ENCODE measurements around the gene WDR18.

DNA sequence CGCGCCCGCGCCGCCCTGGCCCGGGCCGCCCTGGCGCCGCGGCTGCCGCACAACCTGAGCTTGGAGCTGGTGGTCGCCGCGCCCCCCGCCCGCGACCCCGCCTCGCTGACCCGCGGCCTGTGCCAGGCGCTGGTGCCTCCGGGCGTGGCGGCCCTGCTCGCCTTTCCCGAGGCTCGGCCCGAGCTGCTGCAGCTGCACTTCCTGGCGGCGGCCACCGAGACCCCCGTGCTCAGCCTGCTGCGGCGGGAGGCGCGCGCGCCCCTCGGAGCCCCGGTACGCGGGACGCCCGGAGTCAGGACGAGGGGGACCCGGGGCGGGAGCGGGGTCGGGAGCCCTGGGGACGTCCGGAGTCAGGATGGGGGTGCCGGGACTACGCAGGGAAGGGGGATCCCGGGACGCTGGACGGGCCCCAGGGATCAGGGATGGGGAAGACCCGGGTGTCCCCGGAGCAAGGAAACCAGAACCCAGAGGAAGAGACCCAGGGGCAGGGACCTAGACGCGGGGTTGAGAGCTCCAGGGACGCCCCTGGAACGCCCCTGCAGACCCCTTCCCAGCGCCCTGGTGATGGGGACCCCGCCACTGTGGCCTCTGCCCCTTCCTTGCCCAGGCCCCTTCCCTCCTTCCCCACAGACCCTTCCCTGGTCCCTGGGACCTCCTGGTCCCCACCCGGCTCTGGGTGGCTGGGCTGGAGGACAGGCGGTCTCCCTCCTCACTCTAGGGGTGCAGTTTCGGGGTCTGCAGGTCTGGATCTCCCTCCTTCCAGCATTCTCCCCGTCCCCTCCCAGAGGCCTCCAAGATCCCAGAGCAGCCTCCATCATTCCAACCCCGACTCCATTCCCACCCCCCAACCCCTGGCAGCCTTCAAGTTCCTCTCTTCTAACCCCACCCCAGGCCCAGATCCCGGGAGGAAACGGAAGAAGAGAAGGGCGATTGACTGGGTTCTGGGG, 16.7 kb downstream of the WDR18 start:
- TF ChIP-seq, protein P1, sequence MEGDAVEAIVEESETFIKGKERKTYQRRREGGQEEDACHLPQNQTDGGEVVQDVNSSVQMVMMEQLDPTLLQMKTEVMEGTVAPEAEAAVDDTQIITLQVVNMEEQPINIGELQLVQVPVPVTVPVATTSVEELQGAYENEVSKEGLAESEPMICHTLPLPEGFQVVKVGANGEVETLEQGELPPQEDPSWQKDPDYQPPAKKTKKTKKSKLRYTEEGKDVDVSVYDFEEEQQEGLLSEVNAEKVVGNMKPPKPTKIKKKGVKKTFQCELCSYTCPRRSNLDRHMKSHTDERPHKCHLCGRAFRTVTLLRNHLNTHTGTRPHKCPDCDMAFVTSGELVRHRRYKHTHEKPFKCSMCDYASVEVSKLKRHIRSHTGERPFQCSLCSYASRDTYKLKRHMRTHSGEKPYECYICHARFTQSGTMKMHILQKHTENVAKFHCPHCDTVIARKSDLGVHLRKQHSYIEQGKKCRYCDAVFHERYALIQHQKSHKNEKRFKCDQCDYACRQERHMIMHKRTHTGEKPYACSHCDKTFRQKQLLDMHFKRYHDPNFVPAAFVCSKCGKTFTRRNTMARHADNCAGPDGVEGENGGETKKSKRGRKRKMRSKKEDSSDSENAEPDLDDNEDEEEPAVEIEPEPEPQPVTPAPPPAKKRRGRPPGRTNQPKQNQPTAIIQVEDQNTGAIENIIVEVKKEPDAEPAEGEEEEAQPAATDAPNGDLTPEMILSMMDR (IDR thresholded peaks at IDR 0.05; ENCODE audit: insufficient read depth, low read length): no peak
- TF ChIP-seq, protein P2, sequence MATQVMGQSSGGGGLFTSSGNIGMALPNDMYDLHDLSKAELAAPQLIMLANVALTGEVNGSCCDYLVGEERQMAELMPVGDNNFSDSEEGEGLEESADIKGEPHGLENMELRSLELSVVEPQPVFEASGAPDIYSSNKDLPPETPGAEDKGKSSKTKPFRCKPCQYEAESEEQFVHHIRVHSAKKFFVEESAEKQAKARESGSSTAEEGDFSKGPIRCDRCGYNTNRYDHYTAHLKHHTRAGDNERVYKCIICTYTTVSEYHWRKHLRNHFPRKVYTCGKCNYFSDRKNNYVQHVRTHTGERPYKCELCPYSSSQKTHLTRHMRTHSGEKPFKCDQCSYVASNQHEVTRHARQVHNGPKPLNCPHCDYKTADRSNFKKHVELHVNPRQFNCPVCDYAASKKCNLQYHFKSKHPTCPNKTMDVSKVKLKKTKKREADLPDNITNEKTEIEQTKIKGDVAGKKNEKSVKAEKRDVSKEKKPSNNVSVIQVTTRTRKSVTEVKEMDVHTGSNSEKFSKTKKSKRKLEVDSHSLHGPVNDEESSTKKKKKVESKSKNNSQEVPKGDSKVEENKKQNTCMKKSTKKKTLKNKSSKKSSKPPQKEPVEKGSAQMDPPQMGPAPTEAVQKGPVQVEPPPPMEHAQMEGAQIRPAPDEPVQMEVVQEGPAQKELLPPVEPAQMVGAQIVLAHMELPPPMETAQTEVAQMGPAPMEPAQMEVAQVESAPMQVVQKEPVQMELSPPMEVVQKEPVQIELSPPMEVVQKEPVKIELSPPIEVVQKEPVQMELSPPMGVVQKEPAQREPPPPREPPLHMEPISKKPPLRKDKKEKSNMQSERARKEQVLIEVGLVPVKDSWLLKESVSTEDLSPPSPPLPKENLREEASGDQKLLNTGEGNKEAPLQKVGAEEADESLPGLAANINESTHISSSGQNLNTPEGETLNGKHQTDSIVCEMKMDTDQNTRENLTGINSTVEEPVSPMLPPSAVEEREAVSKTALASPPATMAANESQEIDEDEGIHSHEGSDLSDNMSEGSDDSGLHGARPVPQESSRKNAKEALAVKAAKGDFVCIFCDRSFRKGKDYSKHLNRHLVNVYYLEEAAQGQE (IDR thresholded peaks at IDR 0.05; ENCODE audit: insufficient replicate concordance, low read depth): no peak
- TF ChIP-seq POLR2AphosphoS5 (IDR thresholded peaks at IDR 0.05; ENCODE audit: low read depth) (no peak), GABPA (IDR thresholded peaks at IDR 0.05; ENCODE audit: low read depth) (no peak)

Data from HL-60 (cell line).